ENCODE data around the gene CPNE5. TPM values are rescaled to one million over a fixed set of nuclear protein-coding genes. Genes with fewer than 3 reads are reported as not detected.
A peak's percentile ranks its signal among the peaks of the same experiment; 100 is the strongest.

The CPNE5 gene
- polyA plus RNA-seq, 2 of the 4 experiments (the other 2 are of a cell fraction), result 0.03 to 0.13 TPM

GRCh38 chr6:36720251-36721141 lies 118.7 kb downstream of the CPNE5 start:
- no peak overlapping the region for H3K27ac ChIP-seq
- H3K4me2 ChIP-seq, result no peak overlapping the region
- no peaks in the 10 kb centered on the region for H3K9me3 ChIP-seq
- ChIA-PET POLR2A (no interaction called here), CTCF (interaction anchor here (0.6 to 2.7 kb wide), 8 partner anchors 11 to 380 kb away, joined by 3 to 13 read pairs (median 4); no protein-coding TSS in a partner anchor)
- H3K4me1 ChIP-seq, result no peaks in the 10 kb centered on the region
- no peak for DNase-seq (ENCODE audit: low read depth in 1 of 2, low spot score in 1 of 2)
- no peak overlapping the region for H3K4me3 ChIP-seq
- ATAC-seq, result no peak
- FAIRE-seq, result no peak
- 85% methylated on average over 1 of the region's 11 CpGs for WGBS (ENCODE audit: missing lambda C conversion rate)
- TF ChIP-seq FOSL2 (IDR thresholded peaks at IDR 0.05) (no peak), FOSL2 (CRISPR knock-in tag; IDR thresholded peaks at IDR 0.05) (no peak), ZFP36 (IDR thresholded peaks at IDR 0.05; ENCODE audit: borderline replicate concordance, partially characterized antibody) (peak; percentile 81)

- no peak overlapping the region for H3K4me2 ChIP-seq
- ChIA-PET POLR2A (no interaction called here), CTCF (interaction anchor here (1.0 to 2.7 kb wide), 4 partner anchors 37 to 104 kb away, joined by 3 to 13 read pairs (median 8); no protein-coding TSS in a partner anchor)
- TF ChIP-seq HOXB5 (CRISPR knock-in tag; IDR thresholded peaks at IDR 0.05) (no peak), CHD2 (IDR thresholded peaks at IDR 0.05; ENCODE audit: low read length, partially characterized antibody) (no peak)
- WGBS (ENCODE audit: missing lambda C conversion rate), result 71% methylated on average over 7 of the region's 7 CpGs
- H3K4me1 ChIP-seq, result no peaks in the 10 kb centered on the region
- ATAC-seq, result no peak
- H3K27ac ChIP-seq, result no peak overlapping the region
- no peak overlapping the region for H3K4me3 ChIP-seq
- no peaks in the 10 kb centered on the region for H3K9me3 ChIP-seq
- no peak for DNase-seq (ENCODE audit: low read depth in 1 of 2, low spot score in 1 of 2)
- FAIRE-seq, result no peak
These were observed 120.1 kb downstream of the CPNE5 start for GRCh38 chr6:36719126-36719525.

- ATAC-seq, result no peak
- no peak for TF ChIP-seq EP300 (IDR thresholded peaks at IDR 0.05)
- no peak for TF ChIP-seq JUNB (IDR thresholded peaks at IDR 0.05)
- TF ChIP-seq HOXB5 (CRISPR knock-in tag; IDR thresholded peaks at IDR 0.05), result no peak
- TF ChIP-seq, protein P1, sequence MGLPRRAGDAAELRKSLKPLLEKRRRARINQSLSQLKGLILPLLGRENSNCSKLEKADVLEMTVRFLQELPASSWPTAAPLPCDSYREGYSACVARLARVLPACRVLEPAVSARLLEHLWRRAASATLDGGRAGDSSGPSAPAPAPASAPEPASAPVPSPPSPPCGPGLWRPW (IDR thresholded peaks at IDR 0.05), result no peak
- TF ChIP-seq ZFP36 (IDR thresholded peaks at IDR 0.05; ENCODE audit: borderline replicate concordance, partially characterized antibody), result no peak
- no peak for TF ChIP-seq MAX (IDR thresholded peaks at IDR 0.05)
- no peak for TF ChIP-seq RFX5 (IDR thresholded peaks at IDR 0.05)
- no peak for TF ChIP-seq EHF (CRISPR knock-in tag; IDR thresholded peaks at IDR 0.05)
- no peak for TF ChIP-seq CEBPB (IDR thresholded peaks at IDR 0.05)
- TF ChIP-seq, protein P2, sequence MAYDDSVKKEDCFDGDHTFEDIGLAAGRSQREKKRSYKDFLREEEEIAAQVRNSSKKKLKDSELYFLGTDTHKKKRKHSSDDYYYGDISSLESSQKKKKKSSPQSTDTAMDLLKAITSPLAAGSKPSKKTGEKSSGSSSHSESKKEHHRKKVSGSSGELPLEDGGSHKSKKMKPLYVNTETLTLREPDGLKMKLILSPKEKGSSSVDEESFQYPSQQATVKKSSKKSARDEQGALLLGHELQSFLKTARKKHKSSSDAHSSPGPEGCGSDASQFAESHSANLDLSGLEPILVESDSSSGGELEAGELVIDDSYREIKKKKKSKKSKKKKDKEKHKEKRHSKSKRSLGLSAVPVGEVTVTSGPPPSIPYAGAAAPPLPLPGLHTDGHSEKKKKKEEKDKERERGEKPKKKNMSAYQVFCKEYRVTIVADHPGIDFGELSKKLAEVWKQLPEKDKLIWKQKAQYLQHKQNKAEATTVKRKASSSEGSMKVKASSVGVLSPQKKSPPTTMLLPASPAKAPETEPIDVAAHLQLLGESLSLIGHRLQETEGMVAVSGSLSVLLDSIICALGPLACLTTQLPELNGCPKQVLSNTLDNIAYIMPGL (CRISPR knock-in tag; IDR thresholded peaks at IDR 0.05; ENCODE audit: borderline replicate concordance), result no peak
- no peak for TF ChIP-seq SREBF2 (IDR thresholded peaks at IDR 0.05)
- TF ChIP-seq SMC3 (IDR thresholded peaks at IDR 0.05), result no peak
- no peak for TF ChIP-seq BCL3 (IDR thresholded peaks at IDR 0.05)
- TF ChIP-seq RCOR1 (IDR thresholded peaks at IDR 0.05; ENCODE audit: low read depth, low read length), result no peak
- TF ChIP-seq JUN (IDR thresholded peaks at IDR 0.05), result no peak
- TF ChIP-seq ESRRA (IDR thresholded peaks at IDR 0.05; ENCODE audit: borderline replicate concordance, low read length), result no peak
- no peak for TF ChIP-seq NFE2L2 (conservative IDR thresholded peaks at IDR 0.05; ENCODE audit: low read length)
These were observed 120.7 kb downstream of the CPNE5 start for GRCh38 chr6:36718560-36718959.

More at GRCh38 chr6:36718560-36718959, 120.7 kb downstream of the CPNE5 start:
- no peaks in the 10 kb centered on the region for H3K4me1 ChIP-seq
- ChIA-PET CTCF (interaction anchor here (2.7 kb wide), 1 partner anchor 103 kb away, joined by 13 read pairs; no protein-coding TSS in a partner anchor), POLR2A (no interaction called here)
- WGBS (ENCODE audit: missing lambda C conversion rate), result 55% methylated on average over 5 of the region's 5 CpGs
- no peaks in the 10 kb centered on the region for H3K9me3 ChIP-seq
- DNase-seq (ENCODE audit: low read depth in 1 of 2, low spot score in 1 of 2) (no peak), FAIRE-seq (no peak)
- H3K27ac ChIP-seq, result no peak overlapping the region
- no peak overlapping the region for H3K4me2 ChIP-seq
- H3K4me3 ChIP-seq, result no peak overlapping the region
